Ovary (tissue), 9 donors: ENCODE results near the gene TRIM41. TPM values are rescaled to one million over a fixed set of nuclear protein-coding genes. Genes with fewer than 3 reads are reported as not detected.

Experiments
- DNase-seq, 5 donors: peaks; one replicate each; pipeline ENCODE4 v3.0.0-alpha.2; 2019 to 2020
- H3K27ac ChIP-seq, 2 donors: fragments of 200-600 bp; one replicate each; pipeline versions ENCODE4 v1.5.1 to v1.8.0; 2019 to 2022
- H3K27me3 ChIP-seq: fragments of 200-600 bp; one replicate; pipeline ENCODE4 v1.8.0; 2022
- H3K36me3 ChIP-seq: fragments of 200-600 bp; sonication (generic); one replicate; pipeline ENCODE4 v1.5.1; 2019
- H3K4me1 ChIP-seq: one replicate; pipeline ENCODE4 v1.8.1; 2013; ENCODE audit warnings: mild to moderate bottlenecking, moderate library complexity; ENCODE audit not compliant: insufficient read depth
- H3K4me3 ChIP-seq: fragments of 200-600 bp; sonication (generic); one replicate; pipeline ENCODE4 v1.5.1; 2017
- H3K9me3 ChIP-seq, 2 donors: fragments of 200-600 bp in 1 of 2; sonication (generic) in 1 of 2; one replicate each; pipeline versions ENCODE4 v1.5.1 to v1.8.1; 2013 to 2019; ENCODE audit warnings: mild to moderate bottlenecking in 1 of 2, moderate library complexity in 1 of 2
- EP300 ChIP-seq: sonication (generic); formaldehyde crosslinking; IDR thresholded peaks from one replicate; pipeline ENCODE4 v1.6.1; 2017; ENCODE audit warnings: antibody characterized with exemption
- POLR2A ChIP-seq: fragments of 450-650 bp; IDR thresholded peaks from one replicate; pipeline ENCODE4 v1.6.1; 2017; ENCODE audit warnings: antibody characterized with exemption, mild to moderate bottlenecking, moderate library complexity
- WGBS, 3 donors: extraction: QIAGEN DNeasy Blood & Tissue Kit in 1 of 3; methylation state at CpG; one replicate each; pipeline versions ENCODE4 v1.1.5 to v1.1.7; 2013 to 2017; 5-methylcytosine and 5-hydroxymethylcytosine counted together
- intact Hi-C, 4 donors: fragments of 100-400 bp; cut with DNase I; formaldehyde crosslinking; loops; one replicate each; pipeline versions ENCODE4 v1.11.0 to v1.15.1; 2022 to 2023
- polyA plus RNA-seq, 2 donors: library from polyadenylated mRNA; stranded (reverse); fragments of 200-250 nt in 1 of 2; fragments of 350-450 nt in 1 of 2; fragmentation: Illumina TruSeq in 1 of 2; extraction: RNeasy Lipid Tissue Mini Kit (QIAGEN cat#74804) in 1 of 2; gene quantifications; one replicate each; pipeline ENCODE4 v1.2.3, GENCODE V29; 2013 to 2014
- total RNA-seq, 7 donors: library from RNA; depleted of rRNA in 2 of 7; stranded (reverse); fragments of >200 nt in 2 of 7; fragmentation: NEBNext Ultra II Directional in 3 of 7; extraction: Animal tissue kit (Norgen Biotek cat#: 25700) in 3 of 7; gene quantifications; one replicate each; pipeline versions ENCODE4 v1.1.0 to v1.2.4, GENCODE V29; 2016 to 2023
- TF ChIP-seq, protein P1 (sequence below), 3 donors: fragments of 450-650 bp in 2 of 3; fragments of 200-600 bp in 1 of 3; IDR thresholded peaks; one replicate each; pipeline versions ENCODE4 v1.5.1 to v1.8.0; 2016 to 2022; ENCODE audit warnings: antibody characterized with exemption in 3 of 3, mild to moderate bottlenecking in 1 of 3
- donor health status: DM: no; HTN: no; CAD: no; lungs with moderate emphysema.
- donor health status: DM: no; HTN: no; CAD: no.
- donor health status: Bipolar disorder and iron deficiency.
- donor health status: DM: yes; HTN: yes; CAD: no.
- donor health status: DM: no; HTN: no; CAD: no.
- donor health status: DM: yes; HTN: yes; CAD: no.

TRIM41 gene
- total and polyA plus RNA-seq, 9 donors, result 8.2 to 22.7 (median 15.4) TPM

DNA sequence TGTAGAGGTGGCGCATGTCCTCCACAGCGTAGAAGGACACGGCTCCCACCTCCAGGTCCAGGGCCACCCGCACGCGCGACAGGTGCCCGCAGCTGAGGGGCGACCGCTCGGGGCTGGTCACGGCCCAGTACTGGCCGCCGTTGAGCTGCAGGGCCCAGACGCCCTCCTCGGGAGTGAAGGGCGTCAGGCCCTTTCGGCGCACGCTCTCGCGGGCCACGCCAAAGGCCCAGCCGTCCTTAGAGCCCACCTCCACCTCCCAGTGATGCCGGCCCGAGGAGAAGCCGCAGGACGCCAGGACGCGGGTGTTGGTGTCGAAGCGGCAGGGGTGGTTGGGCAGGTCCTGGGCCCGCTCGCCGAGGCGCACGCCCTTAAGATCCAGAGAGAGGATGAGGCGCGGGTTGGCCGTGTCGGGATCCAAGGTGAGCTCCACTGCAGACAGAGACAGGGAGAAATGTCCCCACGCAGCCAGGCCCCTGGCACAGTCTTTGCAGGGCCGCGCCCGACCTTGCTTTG is 27.8 kb upstream of the TRIM41 start:
- Histone ChIP-seq H3K4me1 (peaks cover 7% of the 10 kb centered on the region), H3K27me3 (no peaks in the 10 kb centered on the region), H3K36me3 (no peaks in the 10 kb centered on the region), H3K9me3 (no peaks in the 10 kb centered on the region), H3K4me3 (no peak overlapping the region), H3K27ac (no peak overlapping the region)
- WGBS, 3 donors, result 57 to 74% (median 58%) methylated on average over 40 to 45 of the region's 45 CpGs
- no peak for DNase-seq
- intact Hi-C loops, result no loop called here
- TF ChIP-seq POLR2A (no peak), EP300 (no peak)
- TF ChIP-seq, protein P1, sequence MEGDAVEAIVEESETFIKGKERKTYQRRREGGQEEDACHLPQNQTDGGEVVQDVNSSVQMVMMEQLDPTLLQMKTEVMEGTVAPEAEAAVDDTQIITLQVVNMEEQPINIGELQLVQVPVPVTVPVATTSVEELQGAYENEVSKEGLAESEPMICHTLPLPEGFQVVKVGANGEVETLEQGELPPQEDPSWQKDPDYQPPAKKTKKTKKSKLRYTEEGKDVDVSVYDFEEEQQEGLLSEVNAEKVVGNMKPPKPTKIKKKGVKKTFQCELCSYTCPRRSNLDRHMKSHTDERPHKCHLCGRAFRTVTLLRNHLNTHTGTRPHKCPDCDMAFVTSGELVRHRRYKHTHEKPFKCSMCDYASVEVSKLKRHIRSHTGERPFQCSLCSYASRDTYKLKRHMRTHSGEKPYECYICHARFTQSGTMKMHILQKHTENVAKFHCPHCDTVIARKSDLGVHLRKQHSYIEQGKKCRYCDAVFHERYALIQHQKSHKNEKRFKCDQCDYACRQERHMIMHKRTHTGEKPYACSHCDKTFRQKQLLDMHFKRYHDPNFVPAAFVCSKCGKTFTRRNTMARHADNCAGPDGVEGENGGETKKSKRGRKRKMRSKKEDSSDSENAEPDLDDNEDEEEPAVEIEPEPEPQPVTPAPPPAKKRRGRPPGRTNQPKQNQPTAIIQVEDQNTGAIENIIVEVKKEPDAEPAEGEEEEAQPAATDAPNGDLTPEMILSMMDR (IDR thresholded peaks at IDR 0.05), result no peak

DNA sequence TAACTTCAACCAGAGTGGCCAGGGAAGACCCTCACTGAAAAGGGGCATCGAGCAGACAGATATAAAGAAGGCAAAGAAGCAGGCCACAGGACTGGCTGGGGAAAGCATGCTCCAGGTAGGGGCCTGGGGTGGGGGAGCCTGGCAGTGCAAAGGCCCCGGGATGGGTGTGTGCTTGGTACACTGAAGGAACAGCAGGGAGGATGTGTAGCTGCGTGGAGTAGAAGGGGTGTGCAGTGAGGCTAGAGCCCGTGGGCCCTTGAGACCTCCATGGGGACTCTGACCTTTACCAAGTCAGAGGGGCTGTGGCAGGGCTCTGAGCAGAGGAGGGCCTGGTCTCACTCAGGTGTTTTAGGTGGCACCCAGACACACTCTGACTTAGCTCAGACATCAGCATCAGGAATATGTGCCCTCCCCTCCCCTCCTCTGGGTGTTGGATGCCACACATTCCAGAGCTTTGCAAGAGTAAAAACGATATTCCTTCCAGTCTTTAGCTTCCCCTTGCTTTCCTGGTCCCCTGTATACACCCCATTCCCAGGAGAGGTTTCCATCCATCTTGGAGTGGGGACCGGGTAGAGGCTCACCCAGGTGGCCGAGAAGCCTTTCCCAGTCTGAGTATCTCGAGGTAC is 25.6 kb upstream of the TRIM41 start:
- WGBS, 3 donors, result 55 to 58% (median 58%) methylated on average over 8 of the region's 8 CpGs

DNA sequence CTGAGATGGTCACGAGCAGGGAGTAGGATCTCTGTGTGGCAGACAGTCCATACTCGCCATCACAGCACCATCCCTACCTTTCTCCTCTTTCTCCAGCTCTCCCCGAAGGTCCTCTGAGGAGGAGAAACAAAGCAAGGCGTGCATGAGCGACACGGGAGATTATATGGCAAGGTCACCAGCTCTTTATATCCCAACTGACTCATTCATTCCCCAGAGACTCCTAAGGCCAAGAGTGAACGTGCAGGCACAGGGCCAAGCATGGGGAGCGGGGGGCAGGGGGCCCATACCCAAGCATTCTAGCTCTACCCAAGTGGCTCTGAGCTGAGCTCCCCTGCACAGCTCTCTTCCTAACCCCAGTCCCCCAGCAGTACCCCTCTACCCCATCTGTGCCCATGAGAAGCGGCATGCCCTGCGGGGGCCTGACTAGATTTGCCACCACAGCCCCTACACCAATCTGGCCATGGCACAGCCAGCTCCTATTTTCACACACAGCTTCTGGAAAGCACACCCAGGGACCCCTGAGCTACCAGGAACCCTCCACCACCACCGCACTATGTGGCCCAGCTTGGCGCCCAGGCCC is 24.9 kb upstream of the TRIM41 start:
- Histone ChIP-seq H3K27me3 (no peaks in the 10 kb centered on the region), H3K9me3 (no peaks in the 10 kb centered on the region), H3K27ac (no peak overlapping the region), H3K4me3 (no peak overlapping the region), H3K36me3 (no peaks in the 10 kb centered on the region), H3K4me1 (peaks cover 3% of the 10 kb centered on the region)
- 58 to 65% (median 61%) methylated on average over 12 of the region's 12 CpGs for WGBS, 3 donors
- DNase-seq, result no peak
- no peak for TF ChIP-seq POLR2A
- intact Hi-C loops, result no loop called here

More for the DNA sequence above, 25.6 kb upstream of the TRIM41 start:
- Histone ChIP-seq H3K27me3 (no peaks in the 10 kb centered on the region), H3K4me3 (no peak overlapping the region), H3K36me3 (no peaks in the 10 kb centered on the region), H3K27ac (no peak overlapping the region), H3K4me1 (peaks cover 5% of the 10 kb centered on the region), H3K9me3 (no peaks in the 10 kb centered on the region)
- intact Hi-C loops, result no loop called here
- DNase-seq, result no peak
- no peak for TF ChIP-seq EP300

DNA sequence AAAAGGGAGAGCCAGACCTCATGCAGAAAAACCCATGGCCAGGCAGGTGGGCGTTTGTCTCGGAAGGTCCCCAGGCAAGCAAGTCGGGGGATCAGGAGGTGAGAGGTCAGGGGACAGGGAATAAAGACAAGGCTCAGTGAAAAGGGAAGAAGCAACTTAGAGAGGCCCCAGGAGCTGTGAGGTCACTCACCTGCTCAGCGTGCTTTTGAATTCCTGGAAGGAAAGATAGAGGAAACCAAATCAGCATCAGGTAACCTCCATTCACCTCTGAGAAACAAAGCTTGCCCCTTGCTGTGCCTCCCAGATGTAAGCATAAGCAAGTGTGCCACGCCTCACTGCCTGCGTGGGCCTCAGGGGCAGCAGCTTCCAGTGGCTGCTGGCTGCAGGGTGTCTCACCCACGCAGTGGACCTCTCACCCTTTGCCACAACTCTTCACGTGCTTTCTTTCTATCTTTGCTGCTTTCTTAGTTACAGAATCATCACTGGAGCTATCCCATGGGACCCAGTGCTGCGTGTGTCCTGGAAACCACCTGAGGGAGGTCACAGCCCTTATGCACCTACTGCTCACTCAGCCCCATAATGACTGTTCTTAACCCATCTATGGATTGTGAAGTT is 24.1 kb upstream of the TRIM41 start:
- H3K36me3 ChIP-seq, result no peaks in the 10 kb centered on the region
- intact Hi-C loops, result no loop called here
- no peak overlapping the region for H3K27ac ChIP-seq
- DNase-seq, result no peak
- H3K27me3 ChIP-seq, result no peaks in the 10 kb centered on the region
- WGBS, 3 donors, result 45 to 59% (median 56%) methylated on average over 9 of the region's 9 CpGs
- H3K4me1 ChIP-seq, result peaks cover 3% of the 10 kb centered on the region
- H3K4me3 ChIP-seq, result no peak overlapping the region
- TF ChIP-seq POLR2A (no peak), EP300 (no peak)
- TF ChIP-seq, protein P1 (IDR thresholded peaks at IDR 0.05), result no peak
- H3K9me3 ChIP-seq, result no peaks in the 10 kb centered on the region

DNA sequence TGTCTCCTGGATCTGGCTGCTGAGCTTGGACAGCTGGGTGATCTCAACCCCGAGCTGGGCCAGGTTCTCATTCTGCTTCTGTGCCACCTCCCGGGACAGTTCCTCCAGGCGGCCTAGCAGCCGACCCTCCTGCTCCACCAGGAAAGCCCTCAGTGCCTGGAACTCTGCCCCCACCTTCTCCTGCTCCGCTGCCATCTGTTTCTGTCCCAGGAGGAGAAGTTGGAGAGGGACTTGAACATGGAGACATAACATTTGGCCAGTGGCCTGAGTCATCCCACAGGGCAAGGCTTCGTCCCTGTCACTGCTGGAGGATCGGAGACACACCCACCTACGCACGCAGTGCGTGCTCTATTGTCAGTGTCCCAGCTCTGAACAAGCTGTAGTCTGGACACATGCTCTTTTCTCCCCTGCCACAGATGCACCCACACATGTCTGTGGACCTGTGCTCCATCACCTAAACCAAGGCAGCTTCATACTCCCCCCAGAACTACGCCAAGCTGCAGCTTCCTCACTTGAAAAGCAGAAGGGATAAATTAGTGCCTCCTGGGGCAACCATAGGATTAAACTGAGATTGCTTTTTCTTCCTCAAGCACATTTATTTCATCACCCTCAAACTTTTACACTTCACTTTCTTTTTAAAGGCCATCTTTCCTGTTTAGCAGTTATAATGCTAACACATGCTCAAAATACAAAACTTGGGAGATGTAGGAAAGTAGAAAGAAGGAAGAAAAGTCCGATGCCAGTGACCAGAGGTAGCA is 23.0 kb upstream of the TRIM41 start:
- DNase-seq, result no peak
- Histone ChIP-seq H3K4me1 (peaks cover 4% of the 10 kb centered on the region), H3K36me3 (no peaks in the 10 kb centered on the region), H3K27ac (no peak overlapping the region), H3K4me3 (no peak overlapping the region), H3K27me3 (no peaks in the 10 kb centered on the region), H3K9me3 (no peaks in the 10 kb centered on the region)
- intact Hi-C loops, result loop anchor here in 1 of 4 donors (10.0 kb wide), 1 partner anchor 375 kb away; no protein-coding TSS in a partner anchor
- no peak for TF ChIP-seq EP300
- no peak for TF ChIP-seq POLR2A
- TF ChIP-seq, protein P1 (IDR thresholded peaks at IDR 0.05), result no peak
- WGBS, 3 donors, result 59 to 69% (median 65%) methylated on average over 12 of the region's 12 CpGs
